Activated naive CD4-positive, alpha-beta T cell treated with anti-CD3 and anti-CD28 coated beads for 36 hours (primary cell): ENCODE results near the gene DIAPH2. TPM values are rescaled to one million over a fixed set of nuclear protein-coding genes. Genes with fewer than 3 reads are reported as not detected.

Experiments used
- CTCF ChIA-PET: fragments of 350-600 bp; sonication (Branson Sonifier 250); formaldehyde crosslinking; loops from one replicate; lab custom pipeline; 2021; ENCODE audit warnings: antibody characterized with exemption; lab: Charles Lee
- DNase-seq: peaks from one replicate; pipeline ENCODE4 v3.0.0-alpha.2; 2020
- H3K27ac Mint-ChIP-seq: one replicate; pipeline ENCODE4 v1.8.0; 2021; ENCODE audit warnings: mild to moderate bottlenecking, mixed read lengths
- H3K27me3 Mint-ChIP-seq: one replicate; pipeline ENCODE4 v1.8.0; 2021; ENCODE audit warnings: low read depth, mixed read lengths
- H3K36me3 Mint-ChIP-seq: one replicate; pipeline ENCODE4 v1.8.0; 2021; ENCODE audit warnings: low read depth, mixed read lengths
- H3K4me1 Mint-ChIP-seq: one replicate; pipeline ENCODE4 v1.8.0; 2021; ENCODE audit warnings: low read depth, mixed read lengths
- H3K4me3 Mint-ChIP-seq: one replicate; pipeline ENCODE4 v1.8.0; 2021; ENCODE audit warnings: mild to moderate bottlenecking, moderate library complexity, mixed read lengths
- H3K9me3 Mint-ChIP-seq: one replicate; pipeline ENCODE4 v1.8.0; 2021; ENCODE audit warnings: mixed read lengths
- intact Hi-C: fragments of 100-400 bp; cut with micrococcal nuclease; formaldehyde crosslinking; loops from one replicate; pipeline ENCODE4 v1.15.1; 2023
- total RNA-seq, 2 experiments: library from RNA; stranded (reverse); gene quantifications; one replicate each; pipeline ENCODE4 v1.2.3, GENCODE V29; 2021

The DIAPH2 gene
- total RNA-seq, 2 experiments from 2014 or later, result 9.3 to 9.4 TPM

GRCh38 chrX:97260679-97261078 is 576.0 kb downstream of the DIAPH2 start:
- Mint-ChIP-seq H3K27me3 (no peaks in the 10 kb centered on the region), H3K4me3 (no peak overlapping the region), H3K9me3 (no peaks in the 10 kb centered on the region), H3K36me3 (no peaks in the 10 kb centered on the region), H3K27ac (no peak overlapping the region), H3K4me1 (no peaks in the 10 kb centered on the region)
- intact Hi-C loops, result no loop called here
- no peak for DNase-seq
- CTCF ChIA-PET, result no interaction called here

DNA sequence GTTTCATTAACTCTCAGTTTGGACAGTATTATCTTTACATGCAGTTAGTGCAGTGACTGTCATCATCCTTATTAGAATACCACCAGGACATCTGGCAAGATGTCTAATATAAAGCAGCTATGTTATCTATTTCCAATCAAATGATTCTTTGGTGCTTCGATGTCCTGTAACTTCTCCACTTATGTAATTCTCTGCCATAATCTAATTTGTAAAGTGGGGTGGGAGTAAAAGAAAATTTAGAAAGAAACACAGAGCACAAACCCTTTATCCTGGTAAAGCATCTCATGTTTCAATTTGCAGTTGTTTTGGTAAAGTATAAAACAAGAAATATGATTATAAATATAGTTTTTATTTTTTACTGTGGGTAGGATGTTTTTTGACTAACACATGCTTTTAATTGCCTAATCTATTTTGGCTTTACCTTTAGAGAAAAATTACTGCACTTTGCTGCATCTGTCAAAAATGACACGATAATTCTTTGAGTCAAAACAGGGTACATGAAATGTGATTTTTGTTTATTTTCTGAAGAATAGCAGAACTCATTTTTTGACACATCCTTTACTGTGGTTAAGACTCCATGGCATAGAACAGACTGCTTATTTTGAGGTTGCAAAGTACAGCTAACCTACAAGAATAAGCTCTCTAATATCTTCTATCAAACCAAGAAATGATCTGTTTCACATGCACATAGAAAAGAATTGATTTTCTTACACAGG is 581.9 kb downstream of the DIAPH2 start:
- DNase-seq, result no peak
- no peak overlapping the region for H3K4me3 Mint-ChIP-seq
- H3K27me3 Mint-ChIP-seq, result no peaks in the 10 kb centered on the region
- H3K27ac Mint-ChIP-seq, result no peak overlapping the region
- H3K9me3 Mint-ChIP-seq, result no peaks in the 10 kb centered on the region
- CTCF ChIA-PET, result no interaction called here
- intact Hi-C loops, result no loop called here
- H3K4me1 Mint-ChIP-seq, result no peaks in the 10 kb centered on the region
- H3K36me3 Mint-ChIP-seq, result peaks cover 1% of the 10 kb centered on the region

GRCh38 chrX:97267396-97268181 is 582.9 kb downstream of the DIAPH2 start:
- CTCF ChIA-PET, result no interaction called here
- no peak overlapping the region for H3K4me3 Mint-ChIP-seq
- no peak for DNase-seq
- no peak overlapping the region for H3K27ac Mint-ChIP-seq
- intact Hi-C loops, result no loop called here
- no peaks in the 10 kb centered on the region for H3K9me3 Mint-ChIP-seq
- H3K4me1 Mint-ChIP-seq, result no peaks in the 10 kb centered on the region
- peaks cover 1% of the 10 kb centered on the region for H3K36me3 Mint-ChIP-seq
- no peaks in the 10 kb centered on the region for H3K27me3 Mint-ChIP-seq

DNA sequence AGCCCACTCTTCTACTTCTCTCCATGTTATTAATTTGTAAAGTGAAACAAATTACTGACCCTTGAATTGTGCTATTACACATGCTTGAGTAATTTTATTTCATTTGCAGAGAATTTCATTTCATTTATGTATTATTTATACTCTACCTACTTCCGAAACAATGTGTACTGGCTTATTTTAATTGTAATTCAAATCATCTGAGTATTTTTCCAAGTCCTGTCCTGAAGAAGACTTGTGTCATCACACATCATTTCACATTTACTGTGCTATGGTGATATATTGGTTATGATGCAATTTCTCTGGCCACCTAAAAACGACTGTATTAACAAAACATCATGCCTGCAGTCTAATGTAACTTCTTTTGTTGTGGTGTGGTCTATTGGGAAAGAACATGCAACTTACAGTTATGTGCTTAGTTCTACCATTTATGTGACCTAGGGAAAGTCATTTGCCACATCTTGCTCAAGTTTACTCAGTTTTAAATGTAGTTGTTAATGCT is 583.6 kb downstream of the DIAPH2 start:
- intact Hi-C loops, result no loop called here

GRCh38 chrX:97284531-97284930 is 599.9 kb downstream of the DIAPH2 start:
- H3K9me3 Mint-ChIP-seq, result no peaks in the 10 kb centered on the region
- DNase-seq, result no peak
- intact Hi-C loops, result no loop called here
- H3K36me3 Mint-ChIP-seq, result no peaks in the 10 kb centered on the region
- no peak overlapping the region for H3K27ac Mint-ChIP-seq
- CTCF ChIA-PET, result no interaction called here
- no peak overlapping the region for H3K4me3 Mint-ChIP-seq
- H3K4me1 Mint-ChIP-seq, result no peaks in the 10 kb centered on the region
- no peaks in the 10 kb centered on the region for H3K27me3 Mint-ChIP-seq

More for the DNA sequence above, 583.6 kb downstream of the DIAPH2 start:
- H3K36me3 Mint-ChIP-seq, result peaks cover 1% of the 10 kb centered on the region
- H3K27me3 Mint-ChIP-seq, result no peaks in the 10 kb centered on the region
- CTCF ChIA-PET, result no interaction called here
- H3K4me1 Mint-ChIP-seq, result no peaks in the 10 kb centered on the region
- no peak overlapping the region for H3K27ac Mint-ChIP-seq
- no peak overlapping the region for H3K4me3 Mint-ChIP-seq
- DNase-seq, result no peak
- no peaks in the 10 kb centered on the region for H3K9me3 Mint-ChIP-seq

DNA sequence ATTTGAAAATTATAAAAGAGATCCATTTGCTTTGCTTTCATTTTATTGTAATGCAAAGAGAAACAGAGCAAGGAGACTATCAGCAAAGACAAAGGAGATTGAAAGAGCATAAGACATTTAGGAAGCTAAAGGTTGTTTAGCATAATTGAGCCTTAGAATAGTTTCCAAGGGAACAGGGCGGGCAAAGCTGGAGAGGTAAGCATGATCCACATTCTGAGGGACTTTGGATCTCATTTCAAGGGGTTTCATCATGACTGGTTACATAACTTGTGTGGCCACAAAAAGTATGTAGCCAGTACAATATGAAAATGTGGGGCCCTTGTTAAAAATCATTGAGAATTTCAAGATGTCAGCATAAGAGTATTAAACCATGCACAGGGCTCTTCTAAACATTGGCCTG is 605.6 kb downstream of the DIAPH2 start:
- Mint-ChIP-seq H3K9me3 (no peaks in the 10 kb centered on the region), H3K27me3 (no peaks in the 10 kb centered on the region), H3K36me3 (no peaks in the 10 kb centered on the region), H3K4me1 (no peaks in the 10 kb centered on the region), H3K27ac (no peak overlapping the region), H3K4me3 (no peak overlapping the region)
- CTCF ChIA-PET, result no interaction called here
- intact Hi-C loops, result no loop called here
- DNase-seq, result no peak

- no peak for DNase-seq
- Mint-ChIP-seq H3K4me3 (no peak overlapping the region), H3K9me3 (no peaks in the 10 kb centered on the region), H3K27ac (no peak overlapping the region), H3K27me3 (no peaks in the 10 kb centered on the region), H3K36me3 (no peaks in the 10 kb centered on the region), H3K4me1 (no peaks in the 10 kb centered on the region)
- CTCF ChIA-PET, result no interaction called here
- intact Hi-C loops, result no loop called here
Measured at GRCh38 chrX:97294041-97294440, 609.4 kb downstream of the DIAPH2 start.

GRCh38 chrX:97295954-97296353 is 611.3 kb downstream of the DIAPH2 start:
- Mint-ChIP-seq H3K4me1 (no peaks in the 10 kb centered on the region), H3K9me3 (no peaks in the 10 kb centered on the region), H3K36me3 (no peaks in the 10 kb centered on the region), H3K27ac (no peak overlapping the region), H3K27me3 (no peaks in the 10 kb centered on the region), H3K4me3 (no peak overlapping the region)
- intact Hi-C loops, result no loop called here
- CTCF ChIA-PET, result no interaction called here
- DNase-seq, result no peak

DNA sequence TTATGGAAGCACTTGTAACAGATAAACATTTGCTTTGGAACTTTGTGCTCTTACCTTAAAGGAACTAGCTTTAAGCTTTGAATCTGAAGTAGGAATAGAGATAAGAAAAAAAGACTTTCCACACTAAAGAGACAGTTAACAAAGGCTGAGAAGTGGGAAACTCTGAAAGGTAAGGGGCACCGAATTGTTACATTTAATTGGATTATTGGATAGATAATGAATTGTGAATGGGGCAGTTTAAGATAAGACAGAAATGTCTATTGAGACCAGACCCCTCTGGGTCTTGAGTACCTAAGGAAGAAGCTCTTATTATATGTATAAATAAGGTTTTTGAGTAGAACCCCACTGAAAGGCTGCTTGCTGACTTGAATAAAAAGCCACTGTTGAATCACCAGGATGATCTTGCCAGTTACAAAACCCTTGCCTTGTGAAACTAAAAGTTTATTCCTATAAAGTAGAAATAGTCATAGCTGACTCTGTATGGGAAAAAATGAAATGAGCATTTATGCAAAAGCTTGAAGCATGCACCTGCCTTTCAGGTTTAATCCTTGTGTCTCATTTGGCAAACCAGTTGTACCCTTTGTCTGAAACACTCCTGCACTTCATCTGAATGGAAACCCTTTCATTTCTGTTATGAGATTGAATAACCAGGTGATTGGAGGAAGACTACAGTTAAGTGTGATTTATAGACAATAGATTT is 622.3 kb downstream of the DIAPH2 start:
- DNase-seq, result no peak
- no peak overlapping the region for H3K27ac Mint-ChIP-seq
- H3K4me1 Mint-ChIP-seq, result no peaks in the 10 kb centered on the region
- H3K4me3 Mint-ChIP-seq, result no peak overlapping the region
- no peaks in the 10 kb centered on the region for H3K9me3 Mint-ChIP-seq
- intact Hi-C loops, result no loop called here
- H3K27me3 Mint-ChIP-seq, result no peaks in the 10 kb centered on the region
- peaks cover 3% of the 10 kb centered on the region for H3K36me3 Mint-ChIP-seq
- CTCF ChIA-PET, result no interaction called here

GRCh38 chrX:97308171-97308570 is 623.5 kb downstream of the DIAPH2 start:
- Mint-ChIP-seq H3K36me3 (peaks cover 3% of the 10 kb centered on the region), H3K27me3 (no peaks in the 10 kb centered on the region), H3K4me3 (no peak overlapping the region), H3K4me1 (no peaks in the 10 kb centered on the region), H3K9me3 (no peaks in the 10 kb centered on the region), H3K27ac (no peak overlapping the region)
- intact Hi-C loops, result no loop called here
- no peak for DNase-seq
- CTCF ChIA-PET, result no interaction called here

- Mint-ChIP-seq H3K4me1 (no peaks in the 10 kb centered on the region), H3K36me3 (peaks cover 3% of the 10 kb centered on the region), H3K27me3 (no peaks in the 10 kb centered on the region), H3K4me3 (no peak overlapping the region), H3K9me3 (no peaks in the 10 kb centered on the region), H3K27ac (no peak overlapping the region)
- intact Hi-C loops, result no loop called here
- CTCF ChIA-PET, result no interaction called here
- no peak for DNase-seq
Measured at GRCh38 chrX:97309487-97310116, 625.0 kb downstream of the DIAPH2 start.

DNA sequence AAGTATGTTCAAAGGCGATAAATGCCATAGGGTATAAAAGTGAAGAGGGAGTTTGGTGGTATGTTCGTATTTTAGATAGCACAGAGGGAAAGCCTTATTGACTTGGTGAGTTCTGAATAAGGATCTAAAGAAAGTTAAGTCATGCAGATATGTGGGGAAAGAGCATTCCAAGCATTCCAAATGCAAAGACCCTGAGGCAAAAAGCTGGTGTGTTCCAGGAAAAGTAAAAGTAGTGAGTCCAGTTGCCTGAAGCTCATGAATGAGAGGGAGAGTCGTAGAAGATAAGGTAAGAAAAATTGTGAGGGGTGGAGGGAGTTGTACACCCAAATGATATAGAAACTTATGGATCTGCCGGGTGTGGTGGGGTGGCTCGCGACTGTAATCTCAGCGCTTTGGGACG is 625.7 kb downstream of the DIAPH2 start:
- Mint-ChIP-seq H3K9me3 (no peaks in the 10 kb centered on the region), H3K4me1 (no peaks in the 10 kb centered on the region), H3K27me3 (no peaks in the 10 kb centered on the region), H3K36me3 (peaks cover 2% of the 10 kb centered on the region), H3K27ac (no peak overlapping the region), H3K4me3 (no peak overlapping the region)
- DNase-seq, result no peak
- intact Hi-C loops, result no loop called here
- CTCF ChIA-PET, result no interaction called here
